ENCODE data around the gene HHATL.

HHATL gene

GRCh38 chr3:42652611-42653302, 49.8 kb downstream of the HHATL start:
- peak; percentile 73 to 80 for DNase-seq

GRCh38 chr3:42652251-42652610, 50.4 kb downstream of the HHATL start:
- no peak for DNase-seq

- DNase-seq = no peak
These were observed 51.1 kb downstream of the HHATL start for GRCh38 chr3:42651248-42652091.

GRCh38 chr3:42649783-42650182, 52.8 kb downstream of the HHATL start:
- no peak for DNase-seq

- DNase-seq = no peak
These were observed 53.6 kb downstream of the HHATL start for GRCh38 chr3:42649006-42649405.

GRCh38 chr3:42647821-42648459, 54.7 kb downstream of the HHATL start:
- DNase-seq = no peak
